Measurements from ENCODE around the gene DSG3. TPM values are rescaled to one million over a fixed set of nuclear protein-coding genes. Genes with fewer than 3 reads are reported as not detected.

Gene DSG3
- total and polyA plus RNA-seq, 12 donors: 0.04 TPM; not detected in 11

- Histone ChIP-seq H3K27me3 (no peaks in the 10 kb centered on the region), H3K4me1 (no peaks in the 10 kb centered on the region), H3K36me3 (no peaks in the 10 kb centered on the region), H3K9me3 (peaks cover 0 to 9% (median 0%) of the 10 kb centered on the region in 11 donors), H3K4me3 (no peak overlapping the region), H3K27ac (no peak overlapping the region)
- DNase-seq: no peak
- no peak for ATAC-seq
- 54% methylated on average over 37 of the region's 37 CpGs for WGBS, 2 donors
- intact Hi-C loops (cut with DNase I): no loop called here
- TF ChIP-seq, protein P1, sequence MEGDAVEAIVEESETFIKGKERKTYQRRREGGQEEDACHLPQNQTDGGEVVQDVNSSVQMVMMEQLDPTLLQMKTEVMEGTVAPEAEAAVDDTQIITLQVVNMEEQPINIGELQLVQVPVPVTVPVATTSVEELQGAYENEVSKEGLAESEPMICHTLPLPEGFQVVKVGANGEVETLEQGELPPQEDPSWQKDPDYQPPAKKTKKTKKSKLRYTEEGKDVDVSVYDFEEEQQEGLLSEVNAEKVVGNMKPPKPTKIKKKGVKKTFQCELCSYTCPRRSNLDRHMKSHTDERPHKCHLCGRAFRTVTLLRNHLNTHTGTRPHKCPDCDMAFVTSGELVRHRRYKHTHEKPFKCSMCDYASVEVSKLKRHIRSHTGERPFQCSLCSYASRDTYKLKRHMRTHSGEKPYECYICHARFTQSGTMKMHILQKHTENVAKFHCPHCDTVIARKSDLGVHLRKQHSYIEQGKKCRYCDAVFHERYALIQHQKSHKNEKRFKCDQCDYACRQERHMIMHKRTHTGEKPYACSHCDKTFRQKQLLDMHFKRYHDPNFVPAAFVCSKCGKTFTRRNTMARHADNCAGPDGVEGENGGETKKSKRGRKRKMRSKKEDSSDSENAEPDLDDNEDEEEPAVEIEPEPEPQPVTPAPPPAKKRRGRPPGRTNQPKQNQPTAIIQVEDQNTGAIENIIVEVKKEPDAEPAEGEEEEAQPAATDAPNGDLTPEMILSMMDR (IDR thresholded peaks at IDR 0.05): no peak
Measured at GRCh38 chr18:31410716-31411483, 36.6 kb upstream of the DSG3 start.

DNA sequence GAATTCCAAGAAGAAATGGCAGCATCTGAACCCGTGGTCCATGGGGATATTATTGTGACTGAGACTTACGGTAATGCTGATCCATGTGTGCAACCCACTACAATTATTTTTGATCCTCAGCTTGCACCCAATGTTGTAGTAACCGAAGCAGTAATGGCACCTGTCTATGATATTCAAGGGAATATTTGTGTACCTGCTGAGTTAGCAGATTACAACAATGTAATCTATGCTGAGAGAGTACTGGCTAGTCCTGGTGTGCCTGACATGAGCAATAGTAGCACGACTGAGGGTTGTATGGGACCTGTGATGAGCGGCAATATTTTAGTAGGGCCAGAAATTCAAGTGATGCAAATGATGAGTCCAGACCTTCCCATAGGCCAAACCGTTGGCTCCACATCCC, 34.4 kb upstream of the DSG3 start:
- H3K36me3 ChIP-seq: no peaks in the 10 kb centered on the region
- WGBS, 2 donors: 92 to 96% methylated on average over 6 of the region's 6 CpGs
- H3K27me3 ChIP-seq: no peaks in the 10 kb centered on the region
- no peak overlapping the region for H3K4me3 ChIP-seq
- intact Hi-C loops (cut with DNase I): no loop called here
- DNase-seq (no peak), ATAC-seq (no peak)
- H3K4me1 ChIP-seq: no peaks in the 10 kb centered on the region
- TF ChIP-seq, protein P1 (IDR thresholded peaks at IDR 0.05): no peak
- H3K27ac ChIP-seq: no peak overlapping the region
- H3K9me3 ChIP-seq: peaks cover 0 to 9% (median 0%) of the 10 kb centered on the region in 11 donors

GRCh38 chr18:31417850-31418249, 29.7 kb upstream of the DSG3 start:
- H3K4me1 ChIP-seq: no peaks in the 10 kb centered on the region
- peaks cover 0 to 4% (median 0%) of the 10 kb centered on the region in 11 donors for H3K9me3 ChIP-seq
- intact Hi-C loops (cut with DNase I): no loop called here
- no peaks in the 10 kb centered on the region for H3K36me3 ChIP-seq
- no peak for DNase-seq
- no peak overlapping the region for H3K27ac ChIP-seq
- H3K27me3 ChIP-seq: no peaks in the 10 kb centered on the region
- no peak for ATAC-seq
- TF ChIP-seq, protein P1 (IDR thresholded peaks at IDR 0.05): no peak
- H3K4me3 ChIP-seq: no peak overlapping the region

DNA sequence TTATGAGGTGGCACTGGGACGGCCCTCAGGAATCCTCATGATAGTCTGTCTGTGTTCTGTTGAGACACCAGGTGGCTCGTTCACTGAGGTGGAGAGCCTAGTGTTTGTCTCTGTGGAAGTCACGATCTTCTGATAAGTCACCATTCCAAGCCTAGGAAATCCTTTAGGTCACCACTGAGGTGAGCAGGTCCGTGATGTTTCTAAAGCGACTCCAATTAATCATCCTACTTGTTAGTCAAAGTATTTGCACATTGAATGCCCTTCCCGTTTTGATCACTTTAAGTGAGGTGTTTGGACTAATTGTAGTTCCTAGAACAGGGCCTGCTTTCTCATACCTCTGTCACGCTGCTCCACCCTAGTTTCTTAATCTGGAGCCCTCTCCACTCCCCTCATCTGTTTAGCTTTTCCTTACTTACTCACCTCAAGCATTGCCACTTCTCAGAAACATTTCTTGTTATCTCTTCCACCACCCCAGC, 28.0 kb upstream of the DSG3 start:
- ATAC-seq (no peak), DNase-seq (no peak)
- H3K9me3 ChIP-seq: peaks cover 0 to 4% (median 0%) of the 10 kb centered on the region in 11 donors
- 91 to 93% methylated on average over 7 of the region's 7 CpGs for WGBS, 2 donors
- H3K4me3 ChIP-seq: no peak overlapping the region
- H3K4me1 ChIP-seq: no peaks in the 10 kb centered on the region
- H3K27me3 ChIP-seq: no peaks in the 10 kb centered on the region
- TF ChIP-seq, protein P1 (IDR thresholded peaks at IDR 0.05): no peak
- H3K36me3 ChIP-seq: no peaks in the 10 kb centered on the region
- intact Hi-C loops (cut with DNase I): no loop called here
- no peak overlapping the region for H3K27ac ChIP-seq

All from heart right ventricle (tissue), 16 donors.